KG1 (cell line): ENCODE results near the gene EED.

ENCODE experiments used
- DNase-seq: peaks from one replicate; lab custom pipeline; 2025; lab: John Stamatoyannopoulos, UW

The EED gene

GRCh38 chr11:86244522-86245368, at the start of gene EED:
TSS of gene EED (plus strand) at chr11:86244753. CDS start at chr11:86245230, 477 bp downstream.
- DNase-seq, result peak; percentile 92

GRCh38 chr11:86194998-86195397, 49.6 kb upstream of the EED start:
- no peak for DNase-seq

DNA sequence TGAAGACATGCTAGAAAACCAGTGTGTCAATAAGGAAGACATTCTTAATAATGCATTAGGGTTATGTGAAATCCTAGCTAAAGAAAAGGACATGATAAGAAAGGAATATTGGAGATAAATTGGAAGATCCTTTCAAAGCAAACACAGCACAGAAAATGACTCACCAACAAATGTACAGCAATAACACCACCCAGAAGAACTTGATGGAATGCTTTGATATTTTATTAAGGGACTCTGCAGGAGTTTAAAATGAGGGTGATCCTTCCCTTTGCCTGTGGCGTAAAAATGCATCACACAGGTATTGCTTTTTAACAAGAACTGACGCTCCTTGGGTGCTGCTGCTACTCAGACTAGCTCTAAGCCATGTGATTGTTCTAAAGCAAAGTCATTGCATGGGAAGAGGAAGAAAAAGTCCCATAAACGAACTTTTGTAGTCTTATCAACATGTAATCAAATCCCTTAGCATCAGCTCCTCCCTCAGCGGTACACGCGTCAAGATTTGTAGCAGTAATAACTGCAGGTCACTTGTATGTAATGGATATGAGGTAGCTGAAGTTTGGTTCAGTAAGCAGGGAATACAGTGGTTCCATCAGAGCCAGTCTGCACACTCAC, 48.4 kb upstream of the EED start:
- DNase-seq, result no peak

- no peak for DNase-seq
Measured at GRCh38 chr11:86196913-86197312, 47.6 kb upstream of the EED start.

GRCh38 chr11:86197448-86197847, 47.1 kb upstream of the EED start:
- no peak for DNase-seq

DNA sequence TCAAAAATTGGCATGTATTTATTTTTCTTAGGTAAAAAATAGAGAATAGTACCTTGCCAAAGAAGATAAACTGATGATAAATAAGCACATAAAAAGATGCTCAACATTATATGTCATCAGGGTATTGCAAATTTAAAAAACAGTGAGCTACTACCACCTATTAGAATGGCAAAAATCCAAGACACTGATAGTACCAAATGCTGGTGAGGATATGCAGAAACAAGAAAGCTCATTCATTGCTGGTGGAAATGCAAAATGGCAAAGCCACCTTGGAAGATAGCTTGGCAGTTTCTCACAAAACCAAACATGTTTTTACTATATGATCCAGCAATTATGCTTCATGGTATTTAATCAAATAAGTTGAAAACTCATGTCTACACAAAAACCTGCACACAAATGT, 46.4 kb upstream of the EED start:
- DNase-seq, result no peak

- no peak for DNase-seq
Measured at GRCh38 chr11:86199354-86199753, 45.2 kb upstream of the EED start.

GRCh38 chr11:86201371-86201884, 43.1 kb upstream of the EED start:
- no peak for DNase-seq

DNA sequence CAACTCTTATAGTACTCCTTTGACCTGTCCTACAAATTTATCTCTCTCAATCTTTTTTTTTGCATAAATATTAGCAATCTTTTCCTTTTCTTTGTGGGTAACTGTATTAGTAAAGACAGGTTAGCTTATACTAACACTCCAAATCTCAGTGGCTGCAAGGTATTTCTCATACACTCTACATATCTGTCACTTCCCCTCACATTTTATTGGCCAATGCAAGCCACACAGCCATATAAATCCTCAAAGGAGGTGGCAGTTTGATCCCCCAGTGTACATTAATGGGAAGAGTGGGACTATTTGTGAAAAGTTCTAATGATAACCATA, 42.6 kb upstream of the EED start:
- peak; percentile 87 for DNase-seq

DNA sequence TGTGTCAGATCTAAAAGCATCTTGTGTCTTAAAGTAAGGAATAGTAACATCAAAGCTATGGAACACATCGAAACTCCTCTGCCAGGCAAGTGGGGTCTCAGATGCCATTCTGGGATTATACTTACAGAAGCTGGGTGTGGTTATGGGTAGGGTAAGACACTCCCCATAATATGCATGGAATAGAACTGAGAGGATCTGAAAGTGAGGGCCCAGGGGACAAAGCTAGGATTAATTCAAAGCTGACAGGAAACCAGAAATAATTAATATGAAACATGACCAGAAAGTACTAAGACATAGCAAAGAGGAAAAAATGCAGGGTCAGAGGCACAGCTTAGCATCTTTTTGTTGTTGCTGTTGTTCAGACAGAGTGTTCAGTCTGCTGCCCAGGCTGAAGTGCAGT, 40.2 kb upstream of the EED start:
- no peak for DNase-seq

- no peak for DNase-seq
Measured at GRCh38 chr11:86205421-86206336, 38.9 kb upstream of the EED start.

DNA sequence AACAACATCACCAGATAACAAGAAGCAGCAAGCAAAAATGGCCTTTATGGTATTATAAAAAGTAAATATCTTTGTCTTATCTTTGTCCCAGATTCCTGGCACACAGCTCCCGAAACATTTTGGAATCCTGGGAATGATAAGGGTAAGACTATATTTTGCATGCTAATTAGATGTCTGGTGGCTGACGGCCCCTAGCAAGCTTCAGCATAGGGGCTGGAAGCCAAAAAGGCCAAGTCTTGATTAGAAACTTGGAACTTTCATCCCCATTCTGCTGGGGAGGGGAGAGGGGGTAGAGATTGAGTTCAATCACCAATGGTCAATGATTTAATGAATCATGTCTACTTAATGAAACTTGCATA, 38.2 kb upstream of the EED start:
- DNase-seq, result no peak

- DNase-seq, result no peak
Measured at GRCh38 chr11:86207413-86207812, 37.1 kb upstream of the EED start.

DNA sequence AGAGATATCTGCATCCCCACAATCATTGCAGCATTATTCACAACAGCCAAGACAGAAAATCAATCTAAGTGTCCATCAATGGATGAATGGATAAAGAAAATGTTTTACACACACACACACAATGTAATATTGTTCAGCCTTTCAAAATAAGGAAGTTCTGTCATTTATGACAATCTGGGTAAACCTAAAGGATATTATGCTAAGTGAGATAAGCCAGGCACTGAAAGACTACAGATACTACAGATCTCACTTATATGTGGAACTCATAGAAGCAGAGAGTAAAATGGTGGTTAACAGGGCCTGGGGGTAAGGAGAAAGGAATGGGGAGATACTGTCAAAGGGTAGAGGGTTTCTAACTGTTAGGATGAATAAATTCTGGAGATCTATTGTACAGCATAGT, 36.0 kb upstream of the EED start:
- DNase-seq, result no peak

DNA sequence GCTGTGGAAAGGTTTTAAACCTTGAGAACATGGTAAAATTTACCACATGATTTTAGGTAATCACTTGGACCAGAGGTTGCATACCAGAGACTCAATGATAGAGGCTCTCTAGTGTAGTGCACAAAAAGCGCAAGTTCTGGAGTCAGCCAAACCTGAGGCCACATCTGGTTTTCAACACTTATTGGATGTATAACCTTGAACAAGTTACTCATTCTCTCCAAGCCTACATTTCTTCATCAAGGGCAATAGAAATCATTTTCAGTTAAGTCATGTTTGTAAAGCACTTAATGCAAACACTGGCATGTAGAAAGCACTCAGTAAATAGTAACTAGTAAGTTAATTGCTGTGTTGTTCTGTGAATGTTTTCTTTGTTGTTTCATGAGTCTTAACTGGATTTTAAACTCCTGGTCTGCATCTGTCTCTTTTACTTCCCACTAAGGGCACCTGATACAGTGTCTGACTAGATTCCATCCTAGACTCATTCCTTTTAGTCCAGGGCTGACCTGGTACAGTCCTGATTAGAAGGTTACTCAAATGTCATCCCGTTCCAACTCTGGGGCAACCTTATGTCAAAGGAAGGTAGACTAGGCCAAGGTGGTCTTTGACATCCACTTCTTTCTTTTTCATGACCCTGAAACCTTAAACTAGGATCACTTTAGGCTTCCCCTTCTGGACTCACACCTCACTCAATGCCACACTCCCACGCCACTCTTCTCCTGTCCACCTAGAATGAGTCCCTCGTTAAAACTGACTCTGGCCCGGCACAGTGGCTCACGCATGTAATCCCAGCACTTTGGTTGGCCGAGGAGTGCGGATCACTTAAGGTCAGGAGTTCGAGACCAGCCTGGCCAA, 34.5 kb upstream of the EED start:
- DNase-seq, result no peak

- DNase-seq, result no peak
Measured at GRCh38 chr11:86210898-86211297, 33.7 kb upstream of the EED start.

DNA sequence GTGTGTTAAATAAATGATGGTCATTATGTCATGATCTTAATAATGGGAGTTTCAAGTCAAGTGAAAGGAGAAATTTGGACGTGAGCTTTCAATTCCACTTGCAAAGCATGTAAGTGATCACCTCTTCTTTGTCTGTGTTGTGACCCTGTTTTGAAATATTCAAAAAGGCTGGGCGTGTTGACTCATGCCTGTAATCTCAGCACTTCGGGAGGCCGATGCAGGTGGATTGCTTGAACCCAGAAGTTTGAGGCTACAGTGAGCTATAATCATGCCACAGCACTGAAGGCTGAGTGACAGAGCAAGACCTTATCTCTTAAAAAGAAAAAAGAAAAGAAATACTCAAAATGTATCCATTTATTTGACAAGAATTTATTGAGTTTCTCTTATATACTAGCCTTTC, 32.9 kb upstream of the EED start:
- DNase-seq, result no peak

- DNase-seq, result no peak
Measured at GRCh38 chr11:86212019-86212611, 32.4 kb upstream of the EED start.

DNA sequence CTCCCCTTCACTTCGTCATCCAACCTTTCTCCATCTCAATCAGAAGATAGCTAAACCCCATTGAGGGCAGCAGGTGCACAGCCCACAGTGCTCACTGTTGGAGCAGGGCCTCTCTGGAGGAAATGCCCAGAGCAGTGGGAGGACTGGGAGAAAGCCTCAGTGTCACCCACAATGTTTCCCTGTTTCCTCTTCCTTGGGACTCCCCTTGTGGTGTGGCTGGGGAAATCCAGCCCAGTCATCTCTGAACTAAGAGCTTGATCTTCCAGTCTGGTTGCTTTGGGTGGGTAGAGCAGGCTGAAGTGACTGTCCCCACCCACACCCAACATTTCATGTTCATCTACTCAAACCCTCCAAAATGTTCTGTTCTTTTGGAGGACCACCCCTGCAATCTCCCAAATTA, 29.8 kb upstream of the EED start:
- no peak for DNase-seq

DNA sequence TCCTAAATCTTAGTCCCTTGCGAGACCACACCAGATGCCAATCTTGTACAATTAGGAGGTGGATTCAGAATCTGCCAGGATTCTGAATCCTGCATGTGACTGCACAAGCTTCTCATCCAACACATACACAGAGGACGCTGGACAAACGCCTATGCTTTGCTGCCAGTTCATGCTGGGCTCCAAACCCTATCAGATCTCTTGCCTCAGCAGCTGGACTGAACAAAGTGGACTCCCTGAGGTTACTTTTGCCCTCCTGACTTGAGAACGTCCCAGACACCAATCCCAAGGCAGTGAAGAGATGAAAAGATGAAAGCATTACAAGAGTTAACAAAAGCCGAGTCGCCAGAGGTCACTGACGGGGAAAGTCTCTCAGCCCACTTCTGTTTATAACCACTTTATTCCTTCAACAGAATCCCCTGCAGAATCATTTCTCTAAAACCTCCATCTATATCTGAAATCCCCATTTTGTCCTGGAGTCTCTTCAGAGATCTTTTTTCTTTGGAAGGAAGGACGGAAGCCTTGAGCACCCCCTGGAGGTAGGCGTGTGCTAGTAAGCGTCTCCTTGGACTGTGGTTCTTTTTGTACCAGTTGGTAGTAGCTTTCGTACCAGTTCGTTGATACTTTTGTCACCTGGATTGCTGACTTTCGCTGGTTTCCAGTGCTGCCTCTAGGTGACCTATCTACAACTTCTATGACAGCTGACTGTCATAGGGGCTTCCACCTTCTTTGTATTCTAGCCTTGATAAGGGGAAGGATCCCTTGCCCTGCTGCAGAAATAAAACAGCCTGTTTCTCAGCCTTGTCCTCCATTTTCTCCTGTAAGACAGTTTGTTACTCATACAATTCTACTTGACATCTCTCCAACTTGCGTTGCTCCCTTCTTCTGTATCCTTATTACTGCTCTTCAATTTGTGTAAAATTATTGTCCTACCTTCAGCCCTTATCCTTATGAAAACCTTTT, 26.1 kb upstream of the EED start:
- DNase-seq, result peak; percentile 75
